Astrocyte of the spinal cord (primary cell): ENCODE data around the gene PLCD3.

Experiments used
- DNase-seq: peaks from one replicate; pipeline ENCODE4 v3.0.0; 2011; ENCODE audit warnings: low read depth, low spot score
- H3K4me3 ChIP-seq: 2 replicates; pipeline ENCODE4 v1.5.1; 2011; ENCODE audit warnings: low read depth, mild to moderate bottlenecking, low read length, moderate library complexity
- CTCF ChIP-seq: IDR thresholded peaks from 2 replicates; pipeline ENCODE4 v1.5.1; 2012; ENCODE audit warnings: low read depth, mild to moderate bottlenecking, low read length, inconsistent platforms
- in situ Hi-C: cut with HindIII; loops from 2 replicates; pipeline ENCODE4 v1.10.0; 2017; ENCODE audit warnings: low sequenced_read_pairs

The PLCD3 gene

GRCh38 chr17:45132320-45132571, at the start of gene PLCD3:
TSS of gene PLCD3 (minus strand) at chr17:45132515. CDS start at chr17:45132410, 105 bp downstream.
- peak within 1 kb of the TSS; percentile 87 for H3K4me3 ChIP-seq
- no peak for DNase-seq
- no peak for TF ChIP-seq CTCF
- in situ Hi-C loops = no loop called here

- in situ Hi-C loops = no loop called here
- no peak overlapping the region for H3K4me3 ChIP-seq
- no peak for TF ChIP-seq CTCF
- DNase-seq = no peak
These were observed 45.2 kb upstream of the PLCD3 start for GRCh38 chr17:45177563-45177962.

GRCh38 chr17:45175759-45176115, 43.4 kb upstream of the PLCD3 start:
- in situ Hi-C loops = no loop called here

GRCh38 chr17:45172541-45173286, 40.4 kb upstream of the PLCD3 start:
- in situ Hi-C loops = no loop called here
- no peak overlapping the region for H3K4me3 ChIP-seq

More at GRCh38 chr17:45175759-45176115, 43.4 kb upstream of the PLCD3 start:
- no peak for TF ChIP-seq CTCF
- no peak for DNase-seq
- no peak overlapping the region for H3K4me3 ChIP-seq

GRCh38 chr17:45172232-45172540, 39.9 kb upstream of the PLCD3 start:
- no peak for TF ChIP-seq CTCF
- peak overlapping the region; percentile 3 for H3K4me3 ChIP-seq
- in situ Hi-C loops = no loop called here

More at GRCh38 chr17:45172541-45173286, 40.4 kb upstream of the PLCD3 start:
- DNase-seq = peak; percentile 64
- TF ChIP-seq CTCF = no peak

GRCh38 chr17:45171338-45172231, 39.3 kb upstream of the PLCD3 start:
- no peak for TF ChIP-seq CTCF
- no peak overlapping the region for H3K4me3 ChIP-seq
- in situ Hi-C loops = no loop called here
- no peak for DNase-seq

More at GRCh38 chr17:45172232-45172540, 39.9 kb upstream of the PLCD3 start:
- no peak for DNase-seq
